RWPE1 (cell line): ENCODE results near the gene SPINT1.
A peak's percentile ranks its signal among the peaks of the same experiment; 100 is the strongest.

Experiments used
- CTCF ChIA-PET: fragments of 350-600 bp; sonication (Branson Sonifier 250); formaldehyde crosslinking; extraction: SDS; loops from one replicate; lab custom pipeline; 2021; lab: Yijun Ruan, JAX
- POLR2A ChIA-PET: fragments of 400-600 bp; formaldehyde crosslinking; extraction: SDS; loops from one replicate; lab custom pipeline; 2020; ENCODE audit warnings: antibody characterized with exemption; ENCODE audit not compliant: low non-redundant PET; lab: Yijun Ruan, JAX
- DNase-seq: peaks from one replicate; pipeline ENCODE4 v3.0.0; 2012; ENCODE audit warnings: low spot score
- H3K27ac ChIP-seq: fragments of 450-650 bp; 2 replicates; pipeline ENCODE4 v1.5.1; 2017
- CTCF ChIP-seq: fragments of 450-650 bp; conservative IDR thresholded peaks from 2 replicates; pipeline ENCODE4 v1.5.1; 2017; ENCODE audit warnings: low read depth, mild to moderate bottlenecking

Gene SPINT1

GRCh38 chr15:40843885-40844695 is at the start of gene SPINT1:
SPINT1 (plus strand) TSS chr15:40844048; CDS start chr15:40844555, 507 bp downstream.
- CTCF ChIA-PET: interaction anchor here (0.8 to 1.3 kb wide), 6 partner anchors 9 to 50 kb away, joined by 3 to 7 read pairs (median 4); partner anchors contain the start of gene VPS18
- TF ChIP-seq CTCF: no peak
- POLR2A ChIA-PET: interaction anchor here (0.6 to 1.6 kb wide), 3 partner anchors 37 to 59 kb away, joined by 4 to 10 read pairs (median 7); partner anchors contain the start of genes DNAJC17 and ZFYVE19
- H3K27ac ChIP-seq: peak within 1 kb of the TSS; percentile 24
- peak; percentile 64 for DNase-seq

GRCh38 chr15:40796041-40796440 is 47.8 kb upstream of the SPINT1 start:
- CTCF ChIA-PET: no interaction called here
- POLR2A ChIA-PET: no interaction called here
- no peak for TF ChIP-seq CTCF
- DNase-seq: no peak
- H3K27ac ChIP-seq: no peak overlapping the region

- ChIA-PET POLR2A (no interaction called here), CTCF (interaction anchor here (1.2 kb wide), 1 partner anchor 62 kb away, joined by 5 read pairs; no protein-coding TSS in a partner anchor)
- no peak for TF ChIP-seq CTCF
- DNase-seq: no peak
- peak overlapping the region; percentile 31 for H3K27ac ChIP-seq
Measured at GRCh38 chr15:40796512-40796911, 47.3 kb upstream of the SPINT1 start.

GRCh38 chr15:40799523-40799922 is 44.3 kb upstream of the SPINT1 start:
- DNase-seq: no peak
- POLR2A ChIA-PET: no interaction called here
- no peak overlapping the region for H3K27ac ChIP-seq
- CTCF ChIA-PET: interaction anchor here (0.6 kb wide), 1 partner anchor 55 kb away, joined by 8 read pairs; no protein-coding TSS in a partner anchor
- no peak for TF ChIP-seq CTCF

- ChIA-PET CTCF (no interaction called here), POLR2A (no interaction called here)
- no peak overlapping the region for H3K27ac ChIP-seq
- no peak for DNase-seq
- no peak for TF ChIP-seq CTCF
Measured at GRCh38 chr15:40803076-40803475, 40.8 kb upstream of the SPINT1 start.

GRCh38 chr15:40803688-40804087 is 40.2 kb upstream of the SPINT1 start:
- CTCF ChIA-PET: interaction anchor here (0.6 to 0.8 kb wide), 3 partner anchors 10 to 94 kb away, joined by 3 to 9 read pairs (median 3); no protein-coding TSS in a partner anchor
- H3K27ac ChIP-seq: no peak overlapping the region
- no peak for DNase-seq
- POLR2A ChIA-PET: no interaction called here
- no peak; the same call in 1 of the 2 replicates for TF ChIP-seq CTCF
